HepG2 (cell line): ENCODE results near the gene MYCBP2. TPM values are rescaled to one million over a fixed set of nuclear protein-coding genes. Genes with fewer than 3 reads are reported as not detected.

Experiments used
- ATAC-seq: fragments of 200-7000 bp; cut with Tn5 transposase; 3 replicates; pipeline ENCODE4 v1.9.1; 2020; ENCODE audit warnings: mild to moderate bottlenecking, moderate library complexity
- BruUV-seq: library from RNA; stranded (reverse); fragments of 400-500 nt; replicated peaks from 2 replicates; lab custom pipeline; 2021; lab: Mats Ljungman, UMichigan
- CTCF ChIA-PET: fragments of 300-600 bp; formaldehyde crosslinking; extraction: SDS; loops from one replicate; lab custom pipeline; 2021; ENCODE audit warnings: low total read pairs, inconsistent platforms, low intra/inter-chr PET ratio; lab: Yijun Ruan, JAX
- POLR2A ChIA-PET: fragments of 350-600 bp; sonication (Branson Sonifier 250); formaldehyde crosslinking; loops from one replicate; lab custom pipeline; 2020; ENCODE audit warnings: antibody characterized with exemption, inconsistent platforms; lab: Yijun Ruan, JAX
- DNase-seq: peaks from one replicate; pipeline ENCODE4 v3.0.0-alpha.2; 2015; ENCODE audit warnings: low spot score
- FAIRE-seq: peaks from 3 replicates; lab custom pipeline; 2011; peaks lifted over from hg19 to GRCh38; lab: Jason Lieb, UNC
- H2AFZ ChIP-seq: one replicate; pipeline ENCODE4 v1.6.1; 2011; ENCODE audit warnings: low read length, inconsistent platforms
- H3K27ac ChIP-seq: fragments of 300-600 bp; 3 replicates; pipeline ENCODE4 v1.8.0; 2011; ENCODE audit warnings: mixed run types, mild to moderate bottlenecking, mixed read lengths, low read length, inconsistent platforms; ENCODE audit not compliant: insufficient read depth; ENCODE audit errors: extremely low read length
- H3K27me3 ChIP-seq, 2 experiments: fragments of 200-600 bp in 1 of 2; 2 replicates in 1 of 2; 3 replicates in 1 of 2; pipeline versions ENCODE4 v1.6.0 to v1.8.0; 2011; ENCODE audit warnings: low read length in 2 of 2, mild to moderate bottlenecking in 2 of 2, moderate library complexity in 2 of 2, inconsistent platforms in 1 of 2; ENCODE audit not compliant: insufficient read depth in 2 of 2, control insufficient read depth in 1 of 2
- H3K36me3 ChIP-seq, 2 experiments: fragments of 200-600 bp in 1 of 2; replicated peaks in 1 of 2; 2 replicates in 1 of 2; 3 replicates in 1 of 2; pipeline versions ENCODE4 v1.5.1 to v1.8.0; 2011; ENCODE audit warnings: low read length in 2 of 2, inconsistent platforms in 1 of 2; ENCODE audit not compliant: insufficient read depth in 2 of 2, control insufficient read depth in 1 of 2
- H3K4me1 ChIP-seq: 2 replicates; pipeline ENCODE4 v1.5.1; 2012; ENCODE audit warnings: low read length, inconsistent platforms; ENCODE audit not compliant: insufficient read depth
- H3K4me2 ChIP-seq: 2 replicates; pipeline ENCODE4 v1.6.0; 2011; ENCODE audit warnings: low read depth, low read length, inconsistent platforms
- H3K4me3 ChIP-seq, 3 experiments: fragments of 200-600 bp in 1 of 3; sonication (generic), shearing (Covaris generic) in 1 of 3; replicated peaks in 1 of 3; 2 replicates each; pipeline ENCODE4 v1.5.1; 2011 to 2016; ENCODE audit warnings: low read length in 3 of 3, inconsistent platforms in 2 of 3, low read depth in 2 of 3, mild to moderate bottlenecking in 2 of 3, control low read depth in 1 of 3, mixed read lengths in 1 of 3; ENCODE audit not compliant: insufficient read depth in 1 of 3
- H3K79me2 ChIP-seq: one replicate; pipeline ENCODE4 v1.6.1; 2011; ENCODE audit warnings: low read length, inconsistent platforms; ENCODE audit not compliant: insufficient read depth
- H3K9ac ChIP-seq: 2 replicates; pipeline ENCODE4 v1.6.0; 2011; ENCODE audit warnings: mild to moderate bottlenecking, low read depth, low read length, inconsistent platforms; ENCODE audit not compliant: insufficient read depth
- H3K9me3 ChIP-seq: 2 replicates; pipeline ENCODE4 v1.5.1; 2012; ENCODE audit warnings: mild to moderate bottlenecking, low read length
- H4K20me1 ChIP-seq: 2 replicates; pipeline ENCODE4 v1.6.0; 2011; ENCODE audit warnings: inconsistent platforms, mild to moderate bottlenecking, low read length, moderate library complexity; ENCODE audit not compliant: insufficient read depth
- ATF7 ChIP-seq, 2 experiments: fragments of 450-650 bp in 1 of 2; sonication (generic) in 1 of 2; formaldehyde crosslinking in 1 of 2; IDR thresholded peaks; 2 replicates each; pipeline versions ENCODE4 v1.4.0 to v1.6.1; 2016 to 2020; ENCODE audit warnings: antibody characterized with exemption in 1 of 2, mild to moderate bottlenecking in 1 of 2, missing genetic modification reagents in 1 of 2
- CREB1 ChIP-seq, 2 experiments: fragments of 450-650 bp in 1 of 2; IDR thresholded peaks; 2 replicates each; pipeline ENCODE4 v1.6.1; 2016 to 2017; ENCODE audit warnings: control low read depth in 1 of 2, mild to moderate bottlenecking in 1 of 2, missing compliant biosample characterization in 1 of 2, missing genetic modification characterization in 1 of 2
- HNF1A ChIP-seq, 2 experiments: sonication (generic) in 1 of 2; formaldehyde crosslinking in 1 of 2; IDR thresholded peaks; 2 replicates each; pipeline versions ENCODE4 v1.4.0 to v1.6.1; 2016 to 2020; ENCODE audit warnings: borderline replicate concordance in 1 of 2, low read depth in 1 of 2, mild to moderate bottlenecking in 1 of 2, missing genetic modification reagents in 1 of 2
- NFATC3 ChIP-seq: sonication (generic); formaldehyde crosslinking; IDR thresholded peaks from 2 replicates; pipeline ENCODE4 v1.5.1; 2020; ENCODE audit warnings: mild to moderate bottlenecking, missing genetic modification reagents
- ZFP82 ChIP-seq: sonication (generic); formaldehyde crosslinking; IDR thresholded peaks from 2 replicates; pipeline ENCODE4 v1.5.1; 2020; ENCODE audit warnings: mild to moderate bottlenecking, missing genetic modification reagents, borderline replicate concordance
- ZNF570 ChIP-seq: sonication (generic); formaldehyde crosslinking; IDR thresholded peaks from 2 replicates; pipeline ENCODE4 v1.4.0; 2020; ENCODE audit warnings: mild to moderate bottlenecking, missing genetic modification reagents, borderline replicate concordance
- ZNF768 ChIP-seq: sonication (generic); formaldehyde crosslinking; IDR thresholded peaks from 2 replicates; pipeline ENCODE4 v1.4.0; 2020; ENCODE audit warnings: missing genetic modification reagents
- ZNF782 ChIP-seq: sonication (generic); formaldehyde crosslinking; IDR thresholded peaks from 2 replicates; pipeline ENCODE4 v1.4.0; 2020; ENCODE audit warnings: missing genetic modification reagents, mild to moderate bottlenecking, borderline replicate concordance
- WGBS: methylation state at CpG from one replicate; pipeline ENCODE4 v1.1.6; 2017; ENCODE audit warnings: low lambda C conversion rate; 5-methylcytosine and 5-hydroxymethylcytosine counted together
- in situ Hi-C: cut with HindIII; loops from 2 replicates; pipeline ENCODE4 v1.10.0; 2017; ENCODE audit warnings: low pct_unique_long_range_greater_than_20kb; ENCODE audit not compliant: extremely low pct_ligation_motif_present
- intact Hi-C: fragments of 100-400 bp; cut with micrococcal nuclease; formaldehyde crosslinking; loops from one replicate; pipeline ENCODE4 v1.10.0; 2022; ENCODE audit not compliant: unreplicated experiment
- polyA plus RNA-seq, 8 experiments: library from polyadenylated mRNA; depleted of rRNA in 3 of 8; stranded (reverse) in 7 of 8; unstranded in 1 of 8; fragments of >200 nt; fragmentation: Illumina TruSeq in 4 of 8; extraction: Trizol in 4 of 8; gene quantifications; 2 replicates each; pipeline versions ENCODE4 v1.2.1 to v1.2.3, GENCODE V29; 2011 to 2016; ENCODE audit warnings: low read depth in 4 of 8, missing spikeins in 1 of 8, mixed read lengths in 1 of 8; ENCODE audit not compliant: insufficient read depth in 1 of 8
- total RNA-seq, 5 experiments: library from RNA; depleted of rRNA; stranded (reverse); fragments of >200 nt; fragmentation: Illumina TruSeq; extraction: Trizol; gene quantifications; 2 replicates each; pipeline ENCODE4 v1.2.3, GENCODE V29; 2016; ENCODE audit warnings: low read depth in 1 of 5
- TF ChIP-seq, protein P1 (sequence below): sonication (generic); formaldehyde crosslinking; IDR thresholded peaks from one replicate; pipeline ENCODE4 v1.5.1; 2020; ENCODE audit warnings: mild to moderate bottlenecking, missing genetic modification reagents; ENCODE audit errors: not compliant biosample characterization

Gene MYCBP2
- total and polyA plus RNA-seq, 2 of the 13 experiments (the other 11 are each of a cell fraction or from before 2014, with no cell fraction given), result 16.3 to 35.3 TPM

GRCh38 chr13:77319536-77319935, 7.4 kb downstream of the MYCBP2 start (continued):
- TF ChIP-seq HNF1A (IDR thresholded peaks at IDR 0.05; ENCODE audit: low read depth) (no peak), HNF1A (CRISPR knock-in tag; IDR thresholded peaks at IDR 0.05; ENCODE audit: borderline replicate concordance) (no peak)

GRCh38 chr13:77318741-77319140, 8.2 kb downstream of the MYCBP2 start:
- H3K9me3 ChIP-seq, result no peaks in the 10 kb centered on the region
- H3K4me3 ChIP-seq, result no peak overlapping the region
- no peaks in the 10 kb centered on the region for H3K27me3 ChIP-seq
- peaks cover 13% of the 10 kb centered on the region for H3K4me1 ChIP-seq
- ChIA-PET POLR2A (no interaction called here), CTCF (no interaction called here)
- H3K27ac ChIP-seq, result no peak overlapping the region
- WGBS, result 78% methylated on average over 2 of the region's 2 CpGs
- H3K79me2 ChIP-seq, result peaks cover 59% of the 10 kb centered on the region
- H3K9ac ChIP-seq, result no peak overlapping the region
- no peaks in the 10 kb centered on the region; a peak in 1 of 5 replicates for H3K36me3 ChIP-seq
- no TSS peak for BruUV-seq
- FAIRE-seq, result no peak
- ATAC-seq, result no peak
- TF ChIP-seq ZNF782 (CRISPR knock-in tag) (no peak), ZFP82 (CRISPR knock-in tag) (no peak), ATF7 (IDR thresholded peaks at IDR 0.05) (peak; percentile 94), ATF7 (CRISPR knock-in tag; IDR thresholded peaks at IDR 0.05) (no peak), ZNF768 (CRISPR knock-in tag) (no peak), ZNF570 (CRISPR knock-in tag) (no peak), CREB1 (IDR thresholded peaks at IDR 0.05) (peak; percentile 70), CREB1 (CRISPR knock-in tag; IDR thresholded peaks at IDR 0.05) (no peak), NFATC3 (CRISPR knock-in tag) (no peak)
- TF ChIP-seq, protein P1, sequence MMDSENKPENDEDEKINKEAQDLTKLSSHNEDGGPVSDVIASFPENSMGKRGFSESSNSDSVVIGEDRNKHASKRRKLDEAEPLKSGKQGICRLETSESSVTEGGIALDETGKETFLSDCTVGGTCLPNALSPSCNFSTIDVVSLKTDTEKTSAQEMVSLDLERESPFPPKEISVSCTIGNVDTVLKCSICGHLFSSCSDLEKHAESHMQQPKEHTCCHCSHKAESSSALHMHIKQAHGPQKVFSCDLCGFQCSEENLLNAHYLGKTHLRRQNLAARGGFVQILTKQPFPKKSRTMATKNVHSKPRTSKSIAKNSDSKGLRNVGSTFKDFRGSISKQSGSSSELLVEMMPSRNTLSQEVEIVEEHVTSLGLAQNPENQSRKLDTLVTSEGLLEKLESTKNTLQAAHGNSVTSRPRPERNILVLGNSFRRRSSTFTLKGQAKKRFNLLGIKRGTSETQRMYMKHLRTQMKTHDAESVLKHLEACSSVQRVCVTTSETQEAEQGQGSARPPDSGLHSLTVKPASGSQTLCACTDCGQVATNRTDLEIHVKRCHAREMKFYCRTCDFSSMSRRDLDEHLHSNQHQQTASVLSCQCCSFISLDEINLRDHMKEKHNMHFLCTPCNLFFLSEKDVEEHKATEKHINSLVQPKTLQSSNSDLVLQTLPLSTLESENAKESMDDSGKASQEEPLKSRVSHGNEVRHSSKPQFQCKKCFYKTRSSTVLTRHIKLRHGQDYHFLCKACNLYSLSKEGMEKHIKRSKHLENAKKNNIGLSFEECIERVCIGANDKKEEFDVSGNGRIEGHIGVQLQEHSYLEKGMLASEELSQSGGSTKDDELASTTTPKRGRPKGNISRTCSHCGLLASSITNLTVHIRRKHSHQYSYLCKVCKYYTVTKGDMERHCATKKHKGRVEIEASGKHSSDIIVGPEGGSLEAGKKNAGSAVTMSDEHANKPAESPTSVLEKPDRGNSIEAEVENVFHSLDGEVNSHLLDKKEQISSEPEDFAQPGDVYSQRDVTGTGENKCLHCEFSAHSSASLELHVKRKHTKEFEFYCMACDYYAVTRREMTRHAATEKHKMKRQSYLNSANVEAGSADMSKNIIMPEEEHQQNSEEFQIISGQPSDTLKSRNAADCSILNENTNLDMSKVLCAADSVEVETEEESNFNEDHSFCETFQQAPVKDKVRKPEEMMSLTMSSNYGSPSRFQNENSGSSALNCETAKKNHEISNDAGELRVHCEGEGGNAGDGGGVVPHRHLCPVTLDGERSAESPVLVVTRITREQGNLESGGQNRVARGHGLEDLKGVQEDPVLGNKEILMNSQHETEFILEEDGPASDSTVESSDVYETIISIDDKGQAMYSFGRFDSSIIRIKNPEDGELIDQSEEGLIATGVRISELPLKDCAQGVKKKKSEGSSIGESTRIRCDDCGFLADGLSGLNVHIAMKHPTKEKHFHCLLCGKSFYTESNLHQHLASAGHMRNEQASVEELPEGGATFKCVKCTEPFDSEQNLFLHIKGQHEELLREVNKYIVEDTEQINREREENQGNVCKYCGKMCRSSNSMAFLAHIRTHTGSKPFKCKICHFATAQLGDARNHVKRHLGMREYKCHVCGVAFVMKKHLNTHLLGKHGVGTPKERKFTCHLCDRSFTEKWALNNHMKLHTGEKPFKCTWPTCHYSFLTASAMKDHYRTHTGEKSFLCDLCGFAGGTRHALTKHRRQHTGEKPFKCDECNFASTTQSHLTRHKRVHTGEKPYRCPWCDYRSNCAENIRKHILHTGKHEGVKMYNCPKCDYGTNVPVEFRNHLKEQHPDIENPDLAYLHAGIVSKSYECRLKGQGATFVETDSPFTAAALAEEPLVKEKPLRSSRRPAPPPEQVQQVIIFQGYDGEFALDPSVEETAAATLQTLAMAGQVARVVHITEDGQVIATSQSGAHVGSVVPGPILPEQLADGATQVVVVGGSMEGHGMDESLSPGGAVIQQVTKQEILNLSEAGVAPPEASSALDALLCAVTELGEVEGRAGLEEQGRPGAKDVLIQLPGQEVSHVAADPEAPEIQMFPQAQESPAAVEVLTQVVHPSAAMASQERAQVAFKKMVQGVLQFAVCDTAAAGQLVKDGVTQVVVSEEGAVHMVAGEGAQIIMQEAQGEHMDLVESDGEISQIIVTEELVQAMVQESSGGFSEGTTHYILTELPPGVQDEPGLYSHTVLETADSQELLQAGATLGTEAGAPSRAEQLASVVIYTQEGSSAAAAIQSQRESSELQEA (CRISPR knock-in tag), result no peak
- no peaks in the 10 kb centered on the region; the same call in none of the 2 replicates for H4K20me1 ChIP-seq
- intact Hi-C loops (no loop called here), in situ Hi-C loops (no loop called here)
- H3K4me2 ChIP-seq, result no peak overlapping the region
- no peak for DNase-seq
- no peak overlapping the region for H2AFZ ChIP-seq
